ENCODE data around the gene RAB7B. TPM values are rescaled to one million over a fixed set of nuclear protein-coding genes. Genes with fewer than 3 reads are reported as not detected.

The RAB7B gene
- total RNA-seq, 1 experiment from 2014 or later, result 0.22 TPM

DNA sequence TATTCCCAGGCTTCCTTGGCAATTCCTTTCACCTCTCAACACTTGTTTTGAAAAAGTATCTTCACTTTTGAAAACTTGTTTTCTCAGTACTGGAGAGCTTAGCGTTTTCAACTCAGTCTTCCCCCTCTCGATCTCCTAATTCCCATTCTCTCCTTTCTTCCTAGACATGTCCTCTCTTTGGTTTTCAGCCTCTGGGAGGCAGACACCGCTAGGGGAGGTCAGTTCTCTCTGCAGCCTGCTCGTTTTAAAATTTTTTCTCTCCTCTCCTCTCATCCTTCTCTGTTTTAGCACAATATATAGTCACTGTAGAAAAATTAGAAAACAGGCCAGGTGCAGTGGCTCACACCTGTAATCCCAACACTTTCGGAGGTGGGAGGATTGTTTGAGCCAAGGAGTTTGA is 37.1 kb upstream of the RAB7B start:
- TF ChIP-seq CTCF (IDR thresholded peaks at IDR 0.05 in 2 of 3, conservative IDR thresholded peaks at IDR 0.05 in 1 of 3; ENCODE audit: borderline replicate concordance in 1 of 3, insufficient read depth in 1 of 3, low read depth in 2 of 3, low read length in 2 of 3) (0 out of 6 replicates have a peak, but pooled peaks of 1 of the 3 experiments have one; percentile 6), EZH2phosphoT487 (IDR thresholded peaks at IDR 0.05; ENCODE audit: borderline replicate concordance) (no peak)
- RAD21 ChIA-PET (ENCODE audit: low non-redundant PET in 1 of 2, low total read pairs in 2 of 2, uncharacterized antibody in 2 of 2, unreplicated experiment in 2 of 2), result no interaction called here
- Histone ChIP-seq H4K20me1 (ENCODE audit: insufficient read depth) (no peaks in the 10 kb centered on the region), H3K79me2 (ENCODE audit: insufficient read depth, low read length) (no peaks in the 10 kb centered on the region), H3K36me3 (ENCODE audit: control insufficient read depth in 1 of 2, insufficient read depth in 2 of 2, low read length in 2 of 2) (no peaks in the 10 kb centered on the region), H2AFZ (ENCODE audit: low read depth, low read length, poor library complexity, severe bottlenecking) (no peak overlapping the region), H3K9ac (ENCODE audit: low read length) (no peak overlapping the region), H3K4me2 (ENCODE audit: low read length) (no peak overlapping the region), H3K9me2 (ENCODE audit: insufficient read depth) (no peaks in the 10 kb centered on the region), H3K27me3 (ENCODE audit: insufficient read depth, low read length) (peaks cover 16% of the 10 kb centered on the region; the same call in 1 of the 2 replicates), H3K4me3 (replicated peaks in 1 of 2; ENCODE audit: low read depth in 1 of 2, low read length in 2 of 2) (no peak overlapping the region), H3K9me3 (ENCODE audit: control insufficient read depth in 1 of 2, insufficient read depth in 1 of 2, low read depth in 1 of 2, low read length in 2 of 2) (no peaks in the 10 kb centered on the region), H3K27ac (ENCODE audit: low read depth, low read length) (no peak overlapping the region), H3K4me1 (ENCODE audit: control insufficient read depth in 1 of 2, insufficient read depth in 2 of 2, low read length in 2 of 2) (no peaks in the 10 kb centered on the region)
- intact Hi-C loops (cut with micrococcal nuclease), result no loop called here
- no peak for DNase-seq (ENCODE audit: low read depth, low spot score)
- CTCF ChIA-PET, result interaction anchor here (1.3 kb wide), 1 partner anchor 10 kb away, joined by 6 read pairs; no protein-coding TSS in a partner anchor
- BruUV-seq (replicated peaks), result no TSS peak
- no peak for ATAC-seq
- POLR2A ChIA-PET, result no interaction called here

GRCh38 chr1:206039046-206039973 is 36.1 kb upstream of the RAB7B start:
- ChIA-PET CTCF (interaction anchor here (1.3 kb wide), 1 partner anchor 9 kb away, joined by 6 read pairs; no protein-coding TSS in a partner anchor), RAD21 (ENCODE audit: low non-redundant PET in 1 of 2, low total read pairs in 2 of 2, uncharacterized antibody in 2 of 2, unreplicated experiment in 2 of 2) (no interaction called here), POLR2A (no interaction called here)
- H3K4me2 ChIP-seq (ENCODE audit: low read length), result no peak overlapping the region
- no peaks in the 10 kb centered on the region for H3K79me2 ChIP-seq (ENCODE audit: insufficient read depth, low read length)
- no peak overlapping the region for H3K9ac ChIP-seq (ENCODE audit: low read length)
- H4K20me1 ChIP-seq (ENCODE audit: insufficient read depth), result no peaks in the 10 kb centered on the region
- ATAC-seq (no peak), DNase-seq (ENCODE audit: low read depth, low spot score) (no peak)
- intact Hi-C loops (cut with micrococcal nuclease), result loop anchor here (5.0 kb wide), 1 partner anchor 53 kb away; no protein-coding TSS in a partner anchor
- H2AFZ ChIP-seq (ENCODE audit: low read depth, low read length, poor library complexity, severe bottlenecking), result no peak overlapping the region
- H3K27ac ChIP-seq (ENCODE audit: low read depth, low read length), result no peak overlapping the region
- H3K4me1 ChIP-seq (ENCODE audit: control insufficient read depth in 1 of 2, insufficient read depth in 2 of 2, low read length in 2 of 2), result no peaks in the 10 kb centered on the region
- H3K36me3 ChIP-seq (ENCODE audit: control insufficient read depth in 1 of 2, insufficient read depth in 2 of 2, low read length in 2 of 2), result no peaks in the 10 kb centered on the region
- H3K9me3 ChIP-seq (ENCODE audit: control insufficient read depth in 1 of 2, insufficient read depth in 1 of 2, low read depth in 1 of 2, low read length in 2 of 2), result no peaks in the 10 kb centered on the region
- H3K27me3 ChIP-seq (ENCODE audit: insufficient read depth, low read length), result peaks cover 16% of the 10 kb centered on the region; the same call in 1 of the 2 replicates
- H3K4me3 ChIP-seq (replicated peaks in 1 of 2; ENCODE audit: low read depth in 1 of 2, low read length in 2 of 2), result no peak overlapping the region
- no TSS peak for BruUV-seq (replicated peaks)
- TF ChIP-seq CTCF (IDR thresholded peaks at IDR 0.05 in 2 of 3, conservative IDR thresholded peaks at IDR 0.05 in 1 of 3; ENCODE audit: borderline replicate concordance in 1 of 3, insufficient read depth in 1 of 3, low read depth in 2 of 3, low read length in 2 of 3), result no peak
- TF ChIP-seq EZH2 (IDR thresholded peaks at IDR 0.05), result no peak
- TF ChIP-seq CBX3 (IDR thresholded peaks at IDR 0.05; ENCODE audit: low read depth), result no peak
- no peaks in the 10 kb centered on the region for H3K9me2 ChIP-seq (ENCODE audit: insufficient read depth)
